A549 (cell line): ENCODE data around the gene EPHB4.

Experiments used
- CEBPB ChIP-seq, 2 experiments: fragments of >200 bp in 1 of 2; sonication (Bioruptor Twin) in 1 of 2; formaldehyde crosslinking in 1 of 2; IDR thresholded peaks; 2 replicates each; pipeline ENCODE4 v1.6.1; 2012 to 2016
- CHD4 ChIP-seq: fragments of 200-600 bp; sonication (generic); IDR thresholded peaks from 2 replicates; pipeline ENCODE4 v1.6.1; 2016; ENCODE audit warnings: antibody characterized with exemption, mild to moderate bottlenecking, borderline replicate concordance
- EP300 ChIP-seq, 2 experiments: fragments of >200 bp; sonication (Bioruptor Twin); formaldehyde crosslinking; IDR thresholded peaks; 2 replicates in 1 of 2; 3 replicates in 1 of 2; pipeline ENCODE4 v1.6.1; 2016 to 2017
- ESRRA ChIP-seq: fragments of 150-350 bp; IDR thresholded peaks from 2 replicates; pipeline ENCODE4 v1.6.1; 2014; ENCODE audit warnings: mild to moderate bottlenecking, low read length, borderline replicate concordance
- HOXA7 ChIP-seq: fragments of 250-450 bp; sonication (Bioruptor Pico); IDR thresholded peaks from 2 replicates; pipeline ENCODE4 v1.5.0; 2020; ENCODE audit warnings: mild to moderate bottlenecking, moderate library complexity
- JUN ChIP-seq, 2 experiments: fragments of >200 bp; sonication (Bioruptor Twin); formaldehyde crosslinking; IDR thresholded peaks; 2 replicates in 1 of 2; 3 replicates in 1 of 2; pipeline ENCODE4 v1.6.1; 2016 to 2017
- JUNB ChIP-seq: fragments of >200 bp; sonication (Bioruptor Twin); formaldehyde crosslinking; IDR thresholded peaks from 2 replicates; pipeline ENCODE4 v1.6.1; 2016
- POLR2A ChIP-seq: IDR thresholded peaks from 2 replicates; pipeline ENCODE4 v1.6.1; 2012; ENCODE audit warnings: mild to moderate bottlenecking, low read length
- RARB ChIP-seq: fragments of 250-450 bp; sonication (Bioruptor Pico); IDR thresholded peaks from 2 replicates; pipeline ENCODE4 v1.8.0; 2021; ENCODE audit warnings: mild to moderate bottlenecking, moderate library complexity
- SMC3 ChIP-seq: fragments of >200 bp; sonication (Bioruptor Twin); formaldehyde crosslinking; IDR thresholded peaks from 3 replicates; pipeline ENCODE4 v1.6.1; 2018; ENCODE audit warnings: inconsistent platforms
- ZNF302 ChIP-seq: fragments of 250-450 bp; sonication (Bioruptor Pico); IDR thresholded peaks from 2 replicates; pipeline ENCODE4 v1.9.0; 2021; ENCODE audit warnings: inconsistent platforms, mild to moderate bottlenecking, moderate library complexity
- TF ChIP-seq, protein P1 (sequence below): fragments of >200 bp; sonication (Bioruptor Twin); formaldehyde crosslinking; IDR thresholded peaks from 3 replicates; pipeline ENCODE4 v1.5.1; 2016
- TF ChIP-seq, protein P2 (sequence below): fragments of 450-650 bp; IDR thresholded peaks from 2 replicates; pipeline ENCODE4 v1.6.1; 2014; ENCODE audit warnings: antibody characterized with exemption
- TF ChIP-seq, protein P3 (sequence below): IDR thresholded peaks from 2 replicates; pipeline ENCODE4 v1.6.1; 2012; ENCODE audit warnings: low read depth, borderline replicate concordance

DNA sequence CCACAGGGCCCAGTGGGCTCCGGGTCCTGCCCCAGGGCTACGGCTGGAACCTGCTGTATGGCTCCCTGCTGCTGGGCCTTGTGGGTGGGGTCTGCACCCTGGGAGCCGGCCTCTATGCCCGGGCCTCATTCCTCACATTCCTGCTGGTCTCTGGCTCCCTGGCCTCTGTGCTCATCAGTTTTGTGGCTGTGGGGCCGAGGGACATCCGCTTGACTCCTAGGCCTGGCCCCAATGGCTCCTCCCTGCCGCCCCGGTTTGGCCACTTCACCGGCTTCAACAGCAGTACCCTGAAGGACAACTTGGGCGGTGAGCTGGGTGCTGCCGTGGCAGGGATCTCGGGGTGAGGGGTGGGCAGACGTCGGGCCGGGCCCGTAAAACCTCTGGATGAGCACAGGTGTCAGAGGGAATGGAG lies 29.6 kb upstream of the EPHB4 start:
- TF ChIP-seq, protein P1, sequence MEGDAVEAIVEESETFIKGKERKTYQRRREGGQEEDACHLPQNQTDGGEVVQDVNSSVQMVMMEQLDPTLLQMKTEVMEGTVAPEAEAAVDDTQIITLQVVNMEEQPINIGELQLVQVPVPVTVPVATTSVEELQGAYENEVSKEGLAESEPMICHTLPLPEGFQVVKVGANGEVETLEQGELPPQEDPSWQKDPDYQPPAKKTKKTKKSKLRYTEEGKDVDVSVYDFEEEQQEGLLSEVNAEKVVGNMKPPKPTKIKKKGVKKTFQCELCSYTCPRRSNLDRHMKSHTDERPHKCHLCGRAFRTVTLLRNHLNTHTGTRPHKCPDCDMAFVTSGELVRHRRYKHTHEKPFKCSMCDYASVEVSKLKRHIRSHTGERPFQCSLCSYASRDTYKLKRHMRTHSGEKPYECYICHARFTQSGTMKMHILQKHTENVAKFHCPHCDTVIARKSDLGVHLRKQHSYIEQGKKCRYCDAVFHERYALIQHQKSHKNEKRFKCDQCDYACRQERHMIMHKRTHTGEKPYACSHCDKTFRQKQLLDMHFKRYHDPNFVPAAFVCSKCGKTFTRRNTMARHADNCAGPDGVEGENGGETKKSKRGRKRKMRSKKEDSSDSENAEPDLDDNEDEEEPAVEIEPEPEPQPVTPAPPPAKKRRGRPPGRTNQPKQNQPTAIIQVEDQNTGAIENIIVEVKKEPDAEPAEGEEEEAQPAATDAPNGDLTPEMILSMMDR, result no peak
- TF ChIP-seq JUNB (no peak), ZNF302 (CRISPR knock-in tag) (no peak), EP300 (IDR thresholded peaks at IDR 0.05) (no peak), ESRRA (no peak), POLR2A (no peak), CEBPB (IDR thresholded peaks at IDR 0.05) (no peak), JUN (IDR thresholded peaks at IDR 0.05) (no peak), SMC3 (no peak), HOXA7 (CRISPR knock-in tag) (no peak), RARB (CRISPR knock-in tag) (no peak), CHD4 (no peak)
- TF ChIP-seq, protein P2, sequence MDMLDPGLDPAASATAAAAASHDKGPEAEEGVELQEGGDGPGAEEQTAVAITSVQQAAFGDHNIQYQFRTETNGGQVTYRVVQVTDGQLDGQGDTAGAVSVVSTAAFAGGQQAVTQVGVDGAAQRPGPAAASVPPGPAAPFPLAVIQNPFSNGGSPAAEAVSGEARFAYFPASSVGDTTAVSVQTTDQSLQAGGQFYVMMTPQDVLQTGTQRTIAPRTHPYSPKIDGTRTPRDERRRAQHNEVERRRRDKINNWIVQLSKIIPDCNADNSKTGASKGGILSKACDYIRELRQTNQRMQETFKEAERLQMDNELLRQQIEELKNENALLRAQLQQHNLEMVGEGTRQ, result no peak
- TF ChIP-seq, protein P3, sequence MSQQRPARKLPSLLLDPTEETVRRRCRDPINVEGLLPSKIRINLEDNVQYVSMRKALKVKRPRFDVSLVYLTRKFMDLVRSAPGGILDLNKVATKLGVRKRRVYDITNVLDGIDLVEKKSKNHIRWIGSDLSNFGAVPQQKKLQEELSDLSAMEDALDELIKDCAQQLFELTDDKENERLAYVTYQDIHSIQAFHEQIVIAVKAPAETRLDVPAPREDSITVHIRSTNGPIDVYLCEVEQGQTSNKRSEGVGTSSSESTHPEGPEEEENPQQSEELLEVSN, result no peak
